Breast epithelium (tissue), 3 donors: Measurements from ENCODE around the gene TTC7B.

Experiments used
- CTCF ChIP-seq, 3 donors: fragments of 450-650 bp; IDR thresholded peaks; one replicate each; pipeline ENCODE4 v1.5.1; 2016 to 2017; ENCODE audit warnings: antibody characterized with exemption in 3 of 3, mild to moderate bottlenecking in 3 of 3, moderate library complexity in 3 of 3
- POLR2AphosphoS5 ChIP-seq, 3 donors: sonication (generic); formaldehyde crosslinking; IDR thresholded peaks; one replicate each; pipeline ENCODE4 v1.6.1; 2017; ENCODE audit warnings: antibody characterized with exemption in 3 of 3

- no peak for TF ChIP-seq CTCF (IDR thresholded peaks at IDR 0.05)
- TF ChIP-seq POLR2AphosphoS5 (IDR thresholded peaks at IDR 0.05): no peak
Measured at GRCh38 chr14:90682615-90683014, 133.6 kb downstream of the TTC7B start.
